HG02870 (cell line): Measurements from ENCODE around the gene DAPK3.
"Not testable (repeated sequence)": the region's sequence is repeated elsewhere in the genome, so short reads cannot be mapped to it uniquely, and the experiment has no call there.

Experiments used
- ATAC-seq: cut with Tn5 transposase; IDR thresholded peaks from one replicate; pipeline ENCODE4 v1.9.1; 2021; ENCODE audit warnings: mild to moderate bottlenecking, moderate library complexity; ENCODE audit not compliant: unreplicated experiment

The DAPK3 gene

GRCh38 chr19:3961007-3961406, 9.9 kb downstream of the DAPK3 start:
- no peak for ATAC-seq

- no peak for ATAC-seq
Measured at GRCh38 chr19:3959766-3960131, 11.2 kb downstream of the DAPK3 start.

DNA sequence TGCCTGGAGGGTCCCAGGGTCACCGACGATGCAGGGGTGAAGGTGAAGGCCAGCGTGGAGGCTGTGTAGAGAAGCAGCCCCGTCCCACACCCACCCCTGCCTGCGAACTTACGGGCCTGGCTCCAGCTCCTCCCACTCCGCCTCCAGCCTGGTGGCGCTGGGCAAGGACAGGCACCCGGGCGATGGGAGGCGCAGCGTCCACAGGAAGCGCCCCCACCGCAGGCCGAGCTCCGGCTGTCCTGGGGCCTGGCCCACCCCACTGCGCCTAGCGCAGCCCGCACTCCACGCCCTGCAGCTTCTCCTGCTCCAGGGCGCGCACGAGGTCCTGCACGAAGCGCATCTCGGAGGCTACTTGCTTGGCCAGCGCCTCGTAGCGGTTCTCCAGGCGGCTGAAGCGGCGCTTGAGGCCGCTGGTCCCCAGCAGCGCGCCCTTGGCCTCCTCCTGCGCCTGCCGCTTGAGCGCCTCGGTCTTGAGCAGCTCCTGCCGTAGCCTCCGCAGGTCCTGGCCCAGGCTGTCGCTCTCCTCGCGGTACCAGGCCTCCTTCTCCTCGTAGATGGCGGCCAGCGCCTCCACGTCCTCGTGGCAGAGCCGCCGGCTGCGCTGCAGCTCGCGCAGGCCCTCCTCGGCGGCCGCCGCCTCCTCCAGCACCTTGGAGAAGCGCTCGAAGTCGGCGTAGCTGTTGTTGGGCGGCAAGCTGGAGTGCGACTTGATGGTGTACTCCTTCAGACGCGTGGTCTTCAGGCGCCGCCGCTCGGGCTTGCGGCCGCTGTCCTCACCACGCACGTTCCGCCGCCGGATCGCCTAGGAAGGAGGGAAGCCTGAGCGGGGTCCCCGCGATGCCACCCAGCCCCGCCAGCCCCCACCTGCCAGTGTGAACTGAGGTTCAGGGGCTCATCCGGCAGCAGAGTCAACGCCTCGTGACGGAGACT, 11.8 kb downstream of the DAPK3 start:
- no peak for ATAC-seq

DNA sequence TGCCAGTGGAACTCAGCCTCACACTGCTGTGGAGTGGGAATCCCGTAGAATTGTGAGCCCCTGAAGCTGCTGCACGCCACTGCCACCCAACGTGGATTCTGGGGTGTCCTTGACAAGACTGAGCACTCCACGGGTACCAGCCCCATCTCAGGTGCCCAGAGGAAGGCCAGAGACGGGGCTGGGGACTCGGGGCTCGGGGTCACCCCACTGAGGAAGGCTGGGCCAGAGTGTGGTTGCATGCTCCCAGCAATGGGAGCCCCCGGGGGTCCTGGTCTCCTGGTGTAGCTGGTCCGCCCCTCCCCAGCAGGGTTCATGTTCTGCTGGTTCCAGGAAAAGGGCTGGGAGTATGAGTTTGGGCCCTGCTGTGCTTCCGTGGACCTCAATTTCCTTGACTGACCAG, 15.2 kb downstream of the DAPK3 start:
- no peak for ATAC-seq

DNA sequence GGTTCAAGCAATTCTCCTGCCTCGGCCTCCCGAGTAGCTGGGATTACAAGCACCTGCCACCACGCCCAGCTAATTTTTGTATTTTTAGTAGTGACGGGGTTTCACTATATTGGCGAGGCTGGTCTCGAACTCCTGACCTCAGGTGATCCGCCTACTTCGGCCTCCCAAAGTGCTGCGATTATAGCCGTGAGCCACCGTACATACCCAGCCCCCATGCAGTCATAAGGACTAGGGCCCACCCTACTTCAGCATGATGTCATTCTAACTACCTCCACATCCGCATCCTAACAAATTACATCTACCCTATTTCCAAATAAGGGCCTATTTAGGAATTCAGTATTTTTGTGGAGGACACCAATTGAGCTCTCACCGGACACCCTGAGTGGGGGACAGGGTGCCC, 15.6 kb downstream of the DAPK3 start:
- not testable (repeated sequence) for ATAC-seq

GRCh38 chr19:3954107-3954506, 16.8 kb downstream of the DAPK3 start:
- ATAC-seq: no peak

GRCh38 chr19:3952755-3953276, 18.1 kb downstream of the DAPK3 start:
- ATAC-seq: not testable (repeated sequence)

DNA sequence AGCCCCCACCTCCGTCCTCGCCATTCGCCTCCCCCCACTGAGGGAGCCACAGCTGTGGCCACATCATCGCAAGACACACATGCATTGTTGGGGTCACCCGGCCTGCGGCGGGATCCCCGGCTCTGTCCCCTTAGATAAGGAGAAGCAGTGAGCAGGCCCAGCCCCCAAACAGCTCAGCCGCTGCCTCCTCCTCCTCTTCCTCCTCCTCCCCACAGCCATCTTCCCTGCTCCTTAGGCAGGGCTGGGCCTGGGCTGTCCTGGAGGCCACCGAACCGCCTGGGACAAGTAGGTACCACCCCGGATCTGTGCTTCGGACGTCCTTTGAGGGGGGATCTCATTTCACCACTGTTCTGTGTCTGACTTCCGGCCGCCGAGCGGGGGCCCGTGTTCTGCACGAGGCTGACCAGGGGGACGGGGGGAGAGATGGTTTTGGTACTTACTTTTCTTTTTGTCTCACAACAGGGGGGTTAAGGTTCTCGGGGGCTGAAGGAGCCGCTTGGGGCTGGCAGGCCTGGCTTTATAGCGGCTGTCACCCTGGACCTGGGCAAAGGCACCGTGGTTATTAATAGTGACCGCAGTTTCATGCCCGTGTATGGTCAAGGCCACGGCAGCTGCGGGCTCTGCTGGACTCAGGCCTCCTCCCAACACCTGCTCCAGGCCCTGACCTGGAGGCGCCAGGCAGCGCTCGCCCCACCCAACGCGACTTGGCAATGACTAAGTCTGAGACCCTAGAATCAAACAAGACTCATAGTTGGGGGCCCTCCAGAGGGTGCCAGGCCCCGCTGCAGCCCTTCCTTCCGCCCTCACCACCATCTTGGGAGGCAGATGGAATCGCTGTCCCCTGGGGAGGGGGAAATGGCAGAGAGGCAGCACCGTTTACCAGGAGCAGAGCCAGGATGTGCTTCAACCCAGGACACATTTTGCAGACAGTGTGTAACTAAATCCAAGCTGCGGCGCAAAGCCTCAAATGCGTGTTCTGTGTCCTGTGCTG, 19.7 kb downstream of the DAPK3 start:
- ATAC-seq: no peak

DNA sequence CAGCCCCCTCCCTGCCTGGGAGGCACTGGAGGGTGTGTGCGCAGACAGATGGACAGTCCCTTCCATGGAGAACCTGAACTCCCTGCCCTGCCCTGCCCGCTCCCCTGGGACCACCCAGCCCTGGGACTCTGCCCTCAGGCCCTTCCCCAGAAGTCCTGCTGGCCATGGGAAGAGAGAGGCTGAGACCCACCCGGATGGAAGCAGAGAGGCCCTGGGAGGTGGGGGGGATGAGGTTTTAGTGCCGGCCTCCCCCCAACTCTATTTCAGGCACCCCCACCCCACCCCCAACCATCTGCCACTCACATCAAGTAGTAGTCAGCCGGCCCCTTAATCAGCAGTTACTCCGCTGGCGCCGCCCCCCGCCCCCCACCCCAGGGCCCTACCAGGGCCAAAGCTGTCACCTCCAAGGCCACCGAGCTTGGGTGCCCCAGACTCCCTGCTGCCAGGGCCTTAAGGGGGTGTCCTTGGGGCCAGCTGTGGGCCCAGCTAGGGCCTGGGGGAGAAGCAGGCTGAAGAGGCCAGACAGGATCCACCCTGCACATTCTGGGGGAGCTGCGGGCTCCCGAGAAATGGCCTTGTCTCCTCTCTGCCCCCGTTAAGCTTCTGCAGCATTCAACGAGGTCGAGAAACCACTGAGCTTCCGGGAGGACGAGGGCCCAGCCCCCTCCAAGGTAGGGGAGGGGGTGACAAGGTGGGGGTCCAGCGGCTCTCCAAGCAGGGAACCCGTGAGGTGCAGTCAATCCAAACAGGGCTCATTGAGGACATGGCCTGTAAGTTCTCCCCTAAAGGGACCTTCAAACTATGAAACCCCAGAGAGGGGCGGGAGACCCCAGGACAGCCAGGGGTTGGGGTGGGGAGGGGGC, 20.7 kb downstream of the DAPK3 start:
- ATAC-seq: no peak

GRCh38 chr19:3949294-3949693, 21.6 kb downstream of the DAPK3 start:
- no peak for ATAC-seq

GRCh38 chr19:3947316-3947933, 23.5 kb downstream of the DAPK3 start:
- not testable (repeated sequence) for ATAC-seq

- ATAC-seq: no peak
Measured at GRCh38 chr19:3945838-3946237, 25.1 kb downstream of the DAPK3 start.

- no peak for ATAC-seq
Measured at GRCh38 chr19:3944018-3944721, 26.7 kb downstream of the DAPK3 start.

DNA sequence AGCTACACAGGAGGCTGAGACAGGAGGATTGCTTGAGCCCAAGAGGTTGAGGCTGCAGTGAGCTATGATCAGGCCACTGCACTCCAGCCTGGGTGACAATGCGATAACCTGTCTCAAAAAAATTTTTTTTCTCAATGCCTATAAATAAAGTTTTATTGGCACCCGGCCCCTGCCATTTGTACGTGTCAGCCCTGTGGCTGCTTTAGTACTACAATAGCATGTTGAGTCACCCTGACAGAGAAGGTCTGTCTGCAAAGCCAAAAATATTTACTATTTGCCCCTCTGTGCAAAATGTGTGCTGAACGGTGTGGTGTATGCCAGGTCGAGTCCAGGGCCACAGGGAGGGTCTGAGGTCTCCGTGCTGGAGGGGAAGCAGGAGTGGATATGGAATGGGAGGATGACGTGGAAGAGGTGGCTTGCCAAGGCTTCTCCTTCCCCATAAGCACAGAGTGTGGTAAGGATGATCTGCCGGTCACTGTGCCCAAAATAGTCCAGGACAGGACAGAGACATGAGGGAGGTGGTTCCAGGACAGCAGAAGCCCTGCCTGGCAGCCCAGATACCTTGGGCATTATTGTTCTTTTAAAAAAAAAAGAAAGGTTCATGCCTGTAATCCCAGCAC, 28.0 kb downstream of the DAPK3 start:
- no peak for ATAC-seq

DNA sequence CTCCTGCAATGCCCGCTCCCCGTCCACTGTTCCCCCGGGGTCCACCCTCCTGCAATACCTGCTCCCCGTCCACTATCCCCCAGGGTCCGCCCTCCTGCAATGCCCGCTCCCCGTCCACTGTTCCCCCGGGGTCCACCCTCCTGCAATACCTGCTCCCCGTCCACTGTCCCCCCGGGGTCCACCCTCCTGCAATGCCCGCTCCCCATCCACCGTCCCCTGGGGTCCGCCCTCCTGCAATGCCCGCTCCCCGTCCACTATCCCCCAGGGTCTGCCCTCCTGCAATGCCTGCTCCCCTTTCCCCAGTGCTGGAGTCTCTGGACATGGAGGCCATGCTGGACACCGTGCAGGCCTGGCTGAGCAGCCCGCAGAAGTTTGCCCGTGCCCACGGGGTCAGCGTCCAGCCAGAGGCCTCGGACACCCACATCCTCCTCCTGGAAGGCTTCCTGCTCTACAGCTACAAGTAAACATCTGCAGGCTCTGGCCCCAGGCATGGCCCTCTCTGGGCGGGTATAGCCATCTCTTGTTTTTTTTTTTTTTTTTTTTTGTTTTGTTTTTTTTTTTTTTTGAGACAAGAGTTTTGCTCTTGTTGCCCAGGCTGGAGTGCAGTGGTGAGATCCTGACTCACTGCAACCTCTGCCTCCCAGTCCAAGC, 32.5 kb downstream of the DAPK3 start:
- ATAC-seq: not testable (repeated sequence)

GRCh38 chr19:3936506-3937442, 34.1 kb downstream of the DAPK3 start:
- no peak for ATAC-seq
